Measurements from ENCODE around the gene AOPEP.

DNA sequence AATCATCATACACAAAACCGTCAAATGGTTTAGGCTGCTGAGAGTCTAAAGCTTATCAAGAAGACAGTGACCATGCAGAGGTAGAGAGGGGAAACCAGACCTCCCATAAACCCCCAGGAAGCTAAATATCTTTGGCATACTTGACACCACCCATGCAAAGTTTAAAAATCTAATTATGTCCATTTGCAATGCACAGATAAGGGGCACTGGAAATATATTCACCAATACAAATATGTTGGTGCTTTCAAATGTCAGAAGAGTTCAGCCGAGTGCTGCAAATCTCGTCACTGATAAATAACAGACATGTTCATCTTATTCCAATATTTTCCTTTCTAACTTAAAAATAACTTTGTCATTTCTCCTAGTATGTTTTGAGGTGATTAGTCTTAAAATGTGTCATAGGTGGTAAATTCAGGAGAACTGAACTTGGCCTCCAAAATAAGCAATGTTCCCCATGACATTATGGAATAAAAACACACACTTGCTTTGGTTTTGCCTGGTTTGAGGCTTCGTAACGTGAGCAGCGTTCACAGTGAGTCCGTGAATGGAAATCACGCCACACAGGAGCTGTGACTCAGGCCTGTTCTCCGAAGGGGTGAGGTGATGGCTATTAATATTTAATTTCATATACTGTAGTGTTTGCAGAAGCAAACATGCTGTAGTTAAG lies 182.2 kb downstream of the AOPEP start:
- TF ChIP-seq, protein P1, sequence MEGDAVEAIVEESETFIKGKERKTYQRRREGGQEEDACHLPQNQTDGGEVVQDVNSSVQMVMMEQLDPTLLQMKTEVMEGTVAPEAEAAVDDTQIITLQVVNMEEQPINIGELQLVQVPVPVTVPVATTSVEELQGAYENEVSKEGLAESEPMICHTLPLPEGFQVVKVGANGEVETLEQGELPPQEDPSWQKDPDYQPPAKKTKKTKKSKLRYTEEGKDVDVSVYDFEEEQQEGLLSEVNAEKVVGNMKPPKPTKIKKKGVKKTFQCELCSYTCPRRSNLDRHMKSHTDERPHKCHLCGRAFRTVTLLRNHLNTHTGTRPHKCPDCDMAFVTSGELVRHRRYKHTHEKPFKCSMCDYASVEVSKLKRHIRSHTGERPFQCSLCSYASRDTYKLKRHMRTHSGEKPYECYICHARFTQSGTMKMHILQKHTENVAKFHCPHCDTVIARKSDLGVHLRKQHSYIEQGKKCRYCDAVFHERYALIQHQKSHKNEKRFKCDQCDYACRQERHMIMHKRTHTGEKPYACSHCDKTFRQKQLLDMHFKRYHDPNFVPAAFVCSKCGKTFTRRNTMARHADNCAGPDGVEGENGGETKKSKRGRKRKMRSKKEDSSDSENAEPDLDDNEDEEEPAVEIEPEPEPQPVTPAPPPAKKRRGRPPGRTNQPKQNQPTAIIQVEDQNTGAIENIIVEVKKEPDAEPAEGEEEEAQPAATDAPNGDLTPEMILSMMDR (conservative IDR thresholded peaks at IDR 0.05) = no peak
- no peak for TF ChIP-seq ZFX (IDR thresholded peaks at IDR 0.05)
